ENCODE results near the gene GLE1.

- TF ChIP-seq EZH2 (IDR thresholded peaks at IDR 0.05): no peak
- no peak for TF ChIP-seq POLR2AphosphoS5 (IDR thresholded peaks at IDR 0.05; ENCODE audit: borderline replicate concordance, low read depth, low read length)
- no peak for TF ChIP-seq FOXP2 (optimal IDR thresholded peaks at IDR 0.05; ENCODE audit: control extremely low read depth, extremely low read length, insufficient read depth)
These were observed 48.4 kb downstream of the GLE1 start for GRCh38 chr9:128552744-128553440.

Measured in SK-N-MC (cell line).